22Rv1 (cell line): Measurements from ENCODE around the gene GEMIN4.

ENCODE experiments used
- CTCF ChIP-seq: fragments of 450-650 bp; IDR thresholded peaks from 2 replicates; pipeline ENCODE4 v1.5.1; 2017; ENCODE audit warnings: mild to moderate bottlenecking
- ZFX ChIP-seq: fragments of 450-650 bp; IDR thresholded peaks from 2 replicates; pipeline ENCODE4 v1.6.1; 2017; ENCODE audit warnings: antibody characterized with exemption, borderline replicate concordance

- no peak for TF ChIP-seq CTCF
- TF ChIP-seq ZFX = no peak
Observed at GRCh38 chr17:797236-797840, 45.3 kb upstream of the GEMIN4 start.
